Uterus (tissue), 2 donors: Measurements from ENCODE around the gene TEAD4.

Source experiments
- CTCF ChIP-seq, 4 experiments: fragments of 200-600 bp in 2 of 4; fragments of 450-650 bp in 2 of 4; sonication (generic) in 2 of 4; IDR thresholded peaks; one replicate each; pipeline ENCODE4 v1.5.1; 2016 to 2019; ENCODE audit warnings: antibody characterized with exemption in 4 of 4, mild to moderate bottlenecking in 2 of 4, moderate library complexity in 1 of 4
- POLR2A ChIP-seq, 2 donors: fragments of 450-650 bp; IDR thresholded peaks; one replicate each; pipeline ENCODE4 v1.6.1; 2016; ENCODE audit warnings: antibody characterized with exemption in 2 of 2, mild to moderate bottlenecking in 1 of 2, moderate library complexity in 1 of 2

DNA sequence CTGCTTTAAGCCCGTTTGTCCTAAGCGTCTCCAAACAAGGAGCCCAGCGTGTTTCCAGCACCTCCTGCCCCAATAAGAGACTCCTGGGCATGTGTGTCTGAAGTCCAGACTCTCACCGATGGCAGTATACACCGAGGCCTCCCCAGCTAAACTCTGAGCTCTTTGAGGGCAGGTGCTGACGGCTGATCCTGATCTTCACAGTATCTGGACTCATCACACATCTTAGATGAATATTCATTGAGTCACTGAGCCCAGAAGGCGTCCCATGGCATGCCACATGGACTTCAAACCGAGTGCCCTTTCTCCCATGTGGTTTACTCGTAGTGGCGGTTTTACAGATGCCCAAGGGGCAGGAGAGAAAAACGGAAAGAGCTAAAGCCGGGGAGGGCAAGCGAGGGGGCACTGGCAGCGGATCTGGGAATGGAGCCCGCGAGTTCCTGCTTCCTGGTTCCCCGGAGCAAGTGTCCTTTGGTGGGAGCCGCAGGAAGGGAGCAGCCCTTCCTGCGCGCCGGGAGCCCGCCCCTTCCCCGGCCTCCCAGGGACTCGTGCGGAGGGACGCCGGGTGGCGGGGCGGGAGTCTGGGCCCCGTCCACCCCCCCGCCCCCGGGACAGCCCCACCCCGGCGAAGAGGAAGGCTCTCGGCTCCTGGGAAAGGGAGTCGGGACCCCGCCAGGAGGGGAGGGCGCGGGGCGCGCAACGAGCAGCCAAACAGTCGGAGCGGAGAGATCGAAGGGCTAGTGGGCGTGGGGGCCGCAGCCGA is 585 bp upstream of the TEAD4 start:
- TF ChIP-seq CTCF (IDR thresholded peaks at IDR 0.05) = no peak
- TF ChIP-seq POLR2A (IDR thresholded peaks at IDR 0.05) = no peak
